K562 (cell line): ENCODE data around the gene CAPN2. TPM values are rescaled to one million over a fixed set of nuclear protein-coding genes. Genes with fewer than 3 reads are reported as not detected.
A peak's percentile ranks its signal among the peaks of the same experiment; 100 is the strongest.

Experiments used
- BRD4 ChIP-seq: fragments of 200-600 bp; sonication (generic); IDR thresholded peaks from 2 replicates; pipeline ENCODE4 v1.6.1; 2017; ENCODE audit warnings: inconsistent platforms
- ELF1 ChIP-seq: fragments of 200-800 bp; sonication (Bioruptor generic); IDR thresholded peaks from 2 replicates; pipeline ENCODE4 v1.6.1; 2016; ENCODE audit warnings: missing genetic modification characterization, missing compliant biosample characterization
- ETV5 ChIP-seq: sonication (generic); formaldehyde crosslinking; IDR thresholded peaks from 2 replicates; pipeline ENCODE4 v1.4.0; 2020; ENCODE audit warnings: low read depth, mild to moderate bottlenecking, missing genetic modification reagents
- GABPB1 ChIP-seq: sonication (generic); formaldehyde crosslinking; IDR thresholded peaks from 2 replicates; pipeline ENCODE4 v1.8.0; 2022; ENCODE audit warnings: mild to moderate bottlenecking, missing genetic modification reagents
- HDAC1 ChIP-seq, 2 experiments: fragments of 450-650 bp; IDR thresholded peaks; 2 replicates each; pipeline ENCODE4 v1.6.1; 2016 to 2017; ENCODE audit warnings: inconsistent platforms in 1 of 2, mild to moderate bottlenecking in 1 of 2, moderate library complexity in 1 of 2
- HDGF ChIP-seq: fragments of 450-650 bp; IDR thresholded peaks from 2 replicates; pipeline ENCODE4 v1.6.1; 2016
- HMG20A ChIP-seq: fragments of 450-650 bp; formaldehyde crosslinking; conservative IDR thresholded peaks from 2 replicates; pipeline ENCODE4 v1.4.0; 2020; ENCODE audit warnings: mild to moderate bottlenecking, mixed read lengths
- ILK ChIP-seq: fragments of 450-650 bp; IDR thresholded peaks from 2 replicates; pipeline ENCODE4 v1.6.1; 2016; ENCODE audit warnings: missing genetic modification characterization, low read depth, mild to moderate bottlenecking, missing compliant biosample characterization, moderate library complexity, borderline replicate concordance
- IRF2 ChIP-seq: sonication (generic); formaldehyde crosslinking; IDR thresholded peaks from 2 replicates; pipeline ENCODE4 v1.8.1; 2022; ENCODE audit warnings: mild to moderate bottlenecking, missing genetic modification reagents
- KLF1 ChIP-seq: fragments of 450-650 bp; IDR thresholded peaks from 2 replicates; pipeline ENCODE4 v1.6.1; 2016; ENCODE audit warnings: missing genetic modification characterization, missing compliant biosample characterization
- L3MBTL2 ChIP-seq: fragments of 450-650 bp; IDR thresholded peaks from 2 replicates; pipeline ENCODE4 v1.6.1; 2016; ENCODE audit warnings: mild to moderate bottlenecking, moderate library complexity
- MEF2D ChIP-seq: conservative IDR thresholded peaks from 2 replicates; pipeline ENCODE4 v1.6.1; 2016; ENCODE audit warnings: low read depth, missing genetic modification characterization, missing compliant biosample characterization
- POLR2B ChIP-seq: fragments of 450-650 bp; IDR thresholded peaks from 2 replicates; pipeline ENCODE4 v1.6.1; 2018; ENCODE audit warnings: low read depth; ENCODE audit not compliant: partially characterized antibody
- POLR3A ChIP-seq: IDR thresholded peaks from 2 replicates; pipeline ENCODE4 v1.6.1; 2011; ENCODE audit warnings: borderline replicate concordance, mild to moderate bottlenecking, moderate library complexity; ENCODE audit not compliant: insufficient read length, insufficient read depth; ENCODE audit errors: extremely low read depth
- RCOR1 ChIP-seq, 2 experiments: IDR thresholded peaks; 2 replicates each; pipeline ENCODE4 v1.6.1; 2012; ENCODE audit warnings: low read depth in 2 of 2, low read length in 2 of 2, borderline replicate concordance in 1 of 2, improper control_type of control experiment in 1 of 2
- TRIM28 ChIP-seq: fragments of 450-650 bp; IDR thresholded peaks from 2 replicates; pipeline ENCODE4 v1.6.1; 2017
- ZBTB1 ChIP-seq: sonication (generic); formaldehyde crosslinking; IDR thresholded peaks from 2 replicates; pipeline ENCODE4 v1.8.1; 2023; ENCODE audit warnings: missing genetic modification reagents, low read depth, mild to moderate bottlenecking, borderline replicate concordance
- ZBTB12 ChIP-seq: fragments of 250-450 bp; sonication (Bioruptor Pico); IDR thresholded peaks from 2 replicates; pipeline ENCODE4 v1.4.0; 2020
- ZBTB26 ChIP-seq: fragments of 450-650 bp; formaldehyde crosslinking; IDR thresholded peaks from 2 replicates; pipeline ENCODE4 v1.4.0; 2022; ENCODE audit warnings: missing genetic modification characterization
- ZFP30 ChIP-seq: fragments of 250-450 bp; sonication (Bioruptor Pico); IDR thresholded peaks from 2 replicates; pipeline ENCODE4 v1.8.0; 2022; ENCODE audit warnings: moderate library complexity, mild to moderate bottlenecking, inconsistent platforms, borderline replicate concordance
- ZFPM2 ChIP-seq: fragments of 250-450 bp; sonication (Bioruptor Pico); IDR thresholded peaks from 2 replicates; pipeline ENCODE4 v1.5.1; 2022; ENCODE audit warnings: mild to moderate bottlenecking
- ZNF143 ChIP-seq: sonication (generic); formaldehyde crosslinking; IDR thresholded peaks from 2 replicates; pipeline ENCODE4 v1.9.0; 2022; ENCODE audit warnings: mild to moderate bottlenecking, missing genetic modification reagents
- ZNF41 ChIP-seq: fragments of 250-450 bp; sonication (Bioruptor Pico); conservative IDR thresholded peaks from 2 replicates; pipeline ENCODE4 v1.4.0; 2020; ENCODE audit warnings: mild to moderate bottlenecking
- polyA plus RNA-seq, 8 experiments: library from polyadenylated mRNA; depleted of rRNA in 4 of 8; stranded (reverse) in 5 of 8; unstranded in 3 of 8; fragments of >200 nt; fragmentation: Nextera tagmentation in 2 of 8; fragmentation: Illumina TruSeq in 1 of 8; extraction: Ambion mirVana in 2 of 8; extraction: Trizol in 1 of 8; gene quantifications; 2 replicates each; pipeline versions ENCODE4 v1.2.1 to v1.2.3, GENCODE V29; 2011 to 2014; ENCODE audit warnings: inconsistent platforms in 1 of 8, missing spikeins in 1 of 8
- total RNA-seq, 7 experiments: library from RNA; depleted of rRNA in 6 of 7; stranded (reverse); fragments of >200 nt in 6 of 7; fragmentation: Illumina TruSeq in 2 of 7; extraction: Trizol in 2 of 7; gene quantifications; 2 replicates each; pipeline versions ENCODE4 v1.2.1 to v1.2.3, GENCODE V29; 2011 to 2021; ENCODE audit warnings: low replicate concordance in 1 of 7
- TF ChIP-seq, protein P1 (sequence below): sonication (generic); formaldehyde crosslinking; IDR thresholded peaks from 2 replicates; pipeline ENCODE4 v1.8.1; 2022; ENCODE audit warnings: missing genetic modification reagents
- TF ChIP-seq, protein P2 (sequence below): IDR thresholded peaks from 2 replicates; pipeline ENCODE4 v1.6.1; 2016; ENCODE audit warnings: missing genetic modification characterization, missing compliant biosample characterization

Gene CAPN2
- total and polyA plus RNA-seq, 9 of the 15 experiments (the other 6 are each of a cell fraction or from before 2014, with no cell fraction given) = 24.6 to 157 (median 101) TPM

- TF ChIP-seq ZFP30 (CRISPR knock-in tag) = no peak
- TF ChIP-seq HDAC1 (IDR thresholded peaks at IDR 0.05) = no peak; a peak in 1 of 4 replicates
- no peak for TF ChIP-seq TRIM28
- TF ChIP-seq HDGF = no peak; the same call in 1 of the 2 replicates
- TF ChIP-seq ZFPM2 (CRISPR knock-in tag) = 0 out of 2 replicates have a peak, but pooled peaks have one; percentile 36
- TF ChIP-seq POLR3A = no peak
- no peak for TF ChIP-seq HMG20A (CRISPR knock-in tag)
- TF ChIP-seq ELF1 (tag) = no peak
- peak; percentile 73; the same call in 1 of the 2 replicates for TF ChIP-seq KLF1 (tag)
- no peak for TF ChIP-seq MEF2D
- no peak for TF ChIP-seq ZBTB26
- no peak for TF ChIP-seq ETV5 (CRISPR knock-in tag)
- TF ChIP-seq ZBTB1 (CRISPR knock-in tag) = peak; percentile 71
- TF ChIP-seq ZNF41 (CRISPR knock-in tag) = peak; percentile 56; the same call in 1 of the 2 replicates
- no peak for TF ChIP-seq ILK (tag)
- no peak for TF ChIP-seq ZNF143 (CRISPR knock-in tag)
- TF ChIP-seq, protein P1, sequence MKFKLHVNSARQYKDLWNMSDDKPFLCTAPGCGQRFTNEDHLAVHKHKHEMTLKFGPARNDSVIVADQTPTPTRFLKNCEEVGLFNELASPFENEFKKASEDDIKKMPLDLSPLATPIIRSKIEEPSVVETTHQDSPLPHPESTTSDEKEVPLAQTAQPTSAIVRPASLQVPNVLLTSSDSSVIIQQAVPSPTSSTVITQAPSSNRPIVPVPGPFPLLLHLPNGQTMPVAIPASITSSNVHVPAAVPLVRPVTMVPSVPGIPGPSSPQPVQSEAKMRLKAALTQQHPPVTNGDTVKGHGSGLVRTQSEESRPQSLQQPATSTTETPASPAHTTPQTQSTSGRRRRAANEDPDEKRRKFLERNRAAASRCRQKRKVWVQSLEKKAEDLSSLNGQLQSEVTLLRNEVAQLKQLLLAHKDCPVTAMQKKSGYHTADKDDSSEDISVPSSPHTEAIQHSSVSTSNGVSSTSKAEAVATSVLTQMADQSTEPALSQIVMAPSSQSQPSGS (CRISPR knock-in tag) = no peak
- TF ChIP-seq GABPB1 (CRISPR knock-in tag) = peak; percentile 59; the same call in 1 of the 2 replicates
- no peak for TF ChIP-seq POLR2B
- TF ChIP-seq L3MBTL2 = peak; percentile 72
- TF ChIP-seq RCOR1 (IDR thresholded peaks at IDR 0.05; ENCODE audit: borderline replicate concordance in 1 of 2, low read depth in 2 of 2, low read length in 2 of 2) = peak in 1 of 2 experiments; percentile 77; a peak in 1 of 4 replicates
- peak; percentile 35; the same call in 1 of the 2 replicates for TF ChIP-seq BRD4
- TF ChIP-seq ZBTB12 (CRISPR knock-in tag) = no peak
- no peak for TF ChIP-seq IRF2 (CRISPR knock-in tag)
- TF ChIP-seq, protein P2, sequence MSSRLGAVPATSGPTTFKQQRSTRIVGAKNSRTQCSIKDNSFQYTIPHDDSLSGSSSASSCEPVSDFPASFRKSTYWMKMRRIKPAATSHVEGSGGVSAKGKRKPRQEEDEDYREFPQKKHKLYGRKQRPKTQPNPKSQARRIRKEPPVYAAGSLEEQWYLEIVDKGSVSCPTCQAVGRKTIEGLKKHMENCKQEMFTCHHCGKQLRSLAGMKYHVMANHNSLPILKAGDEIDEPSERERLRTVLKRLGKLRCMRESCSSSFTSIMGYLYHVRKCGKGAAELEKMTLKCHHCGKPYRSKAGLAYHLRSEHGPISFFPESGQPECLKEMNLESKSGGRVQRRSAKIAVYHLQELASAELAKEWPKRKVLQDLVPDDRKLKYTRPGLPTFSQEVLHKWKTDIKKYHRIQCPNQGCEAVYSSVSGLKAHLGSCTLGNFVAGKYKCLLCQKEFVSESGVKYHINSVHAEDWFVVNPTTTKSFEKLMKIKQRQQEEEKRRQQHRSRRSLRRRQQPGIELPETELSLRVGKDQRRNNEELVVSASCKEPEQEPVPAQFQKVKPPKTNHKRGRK (tag) = no peak
Observed at GRCh38 chr1:223712194-223712849, at the start of gene CAPN2 (continued).
